Stimulated activated CD4-positive, alpha-beta T cell treated with anti-CD3 and anti-CD28 coated beads, TNF-alpha, amount 100 ng/mL, for 24 hours (primary cell): Measurements from ENCODE around the gene SCUBE1.

Source experiments
- DNase-seq, 3 experiments: peaks; one replicate each; pipeline ENCODE4 v3.0.0-alpha.2; 2020; ENCODE audit warnings: low read depth in 3 of 3

SCUBE1 gene

DNA sequence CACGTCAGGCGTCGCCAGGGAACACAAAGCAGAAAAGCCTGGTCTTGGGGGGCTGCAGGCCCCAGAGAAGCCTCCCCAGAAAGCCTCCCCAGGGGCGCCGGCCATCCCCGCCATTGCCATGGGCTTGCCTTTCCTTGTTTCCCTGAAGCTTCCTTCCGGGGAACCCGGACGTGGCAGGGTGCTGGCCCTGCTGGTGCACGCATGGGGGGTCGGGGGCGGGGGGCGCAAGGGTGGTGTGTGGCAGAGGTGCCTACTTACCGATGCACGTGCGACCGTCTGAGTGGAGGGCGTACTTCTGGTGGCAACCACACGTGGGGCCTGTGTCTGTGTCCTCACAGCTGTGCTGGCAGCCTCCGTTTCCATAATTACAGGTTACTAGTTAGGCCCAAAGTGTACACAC is 85.2 kb downstream of the SCUBE1 start:
- DNase-seq, result no peak

- no peak for DNase-seq
Measured at GRCh38 chr22:43257549-43257948, 85.6 kb downstream of the SCUBE1 start.

DNA sequence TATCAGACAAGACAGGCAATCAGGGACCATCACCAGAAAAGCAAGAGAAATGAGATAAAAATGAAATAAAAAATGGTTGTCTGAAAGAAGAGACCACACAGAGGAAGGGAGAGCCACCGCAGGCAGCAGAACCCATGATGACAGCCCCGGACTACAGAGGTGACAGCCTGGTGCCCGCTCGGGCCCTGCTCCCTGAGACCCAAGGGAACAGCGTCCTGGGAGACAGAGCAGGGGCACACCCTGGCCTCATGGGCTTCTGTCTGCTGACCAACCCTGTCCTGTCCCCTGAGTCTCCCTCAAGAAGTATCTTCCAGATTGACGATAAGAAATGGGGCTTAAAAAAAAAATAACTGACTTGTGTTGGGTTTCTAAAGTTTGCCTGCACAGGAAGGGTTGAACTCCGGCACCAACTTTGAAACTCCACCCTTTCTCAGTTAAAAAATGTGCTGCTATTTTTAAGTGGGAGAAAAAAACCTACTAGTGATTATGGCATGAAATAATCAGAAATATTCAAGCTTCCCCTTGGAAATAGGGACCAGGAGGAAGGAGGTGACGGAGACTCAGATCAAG is 86.1 kb downstream of the SCUBE1 start:
- no peak for DNase-seq

DNA sequence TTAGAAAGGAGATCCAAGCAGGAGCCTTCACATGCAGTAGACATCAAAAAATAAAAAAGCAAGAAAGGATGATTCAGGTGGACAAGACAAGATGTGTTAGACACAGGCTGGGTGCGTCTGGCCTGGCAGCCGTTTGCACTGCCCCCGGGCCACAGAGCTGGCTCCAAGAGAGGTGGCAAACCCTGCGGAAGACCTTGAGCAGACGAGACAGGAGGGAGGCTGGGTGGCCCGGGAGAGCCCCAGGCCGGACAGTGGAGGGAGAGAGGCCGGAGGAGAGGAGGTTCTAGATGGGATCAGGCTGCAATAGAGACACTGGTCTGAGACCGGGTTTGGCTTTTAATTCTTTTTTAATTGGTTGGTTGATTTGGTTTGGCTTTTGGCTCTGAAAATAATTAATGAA is 86.6 kb downstream of the SCUBE1 start:
- DNase-seq, result no peak

DNA sequence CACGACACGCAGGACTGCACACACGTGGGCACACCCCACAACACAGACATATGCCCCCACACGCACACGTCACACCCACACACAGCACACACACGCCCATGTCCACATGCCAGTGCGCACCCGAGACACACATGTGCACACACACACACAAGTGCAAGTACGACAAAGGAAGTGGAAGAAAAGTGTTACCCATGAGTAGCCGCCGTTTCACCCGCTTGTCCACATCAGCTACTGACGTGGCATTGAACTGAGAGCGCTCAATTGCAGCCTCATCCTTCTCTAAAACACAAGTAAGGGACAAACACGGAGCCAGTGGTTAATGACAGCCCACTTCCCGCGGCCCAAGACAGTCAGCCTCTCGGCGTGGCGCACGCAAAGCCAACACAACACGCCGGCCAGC is 87.9 kb downstream of the SCUBE1 start:
- no peak for DNase-seq

DNA sequence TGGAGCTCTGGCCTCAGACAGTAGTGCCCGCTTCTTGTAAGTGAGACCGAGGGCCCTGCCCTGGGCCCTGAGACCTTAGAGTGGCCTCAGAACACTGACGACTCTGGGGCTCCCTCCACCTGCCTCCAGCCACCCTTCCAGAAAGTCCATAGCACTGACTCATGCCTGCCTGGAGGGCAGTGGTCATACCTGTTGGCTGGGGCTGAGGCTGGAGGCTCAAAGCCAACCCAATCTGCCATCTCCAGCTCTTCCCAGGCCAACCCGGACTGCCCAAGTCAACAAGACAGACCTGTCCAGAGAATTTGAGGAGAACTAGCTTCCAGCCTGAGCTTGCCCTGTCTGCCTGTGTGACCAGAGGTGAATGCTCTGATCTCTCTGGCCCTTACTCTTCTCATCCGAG is 89.3 kb downstream of the SCUBE1 start:
- DNase-seq, result no peak

- no peak for DNase-seq
Measured at GRCh38 chr22:43252319-43252718, 90.9 kb downstream of the SCUBE1 start.

- DNase-seq, result no peak
Measured at GRCh38 chr22:43249789-43250471, 93.2 kb downstream of the SCUBE1 start.

DNA sequence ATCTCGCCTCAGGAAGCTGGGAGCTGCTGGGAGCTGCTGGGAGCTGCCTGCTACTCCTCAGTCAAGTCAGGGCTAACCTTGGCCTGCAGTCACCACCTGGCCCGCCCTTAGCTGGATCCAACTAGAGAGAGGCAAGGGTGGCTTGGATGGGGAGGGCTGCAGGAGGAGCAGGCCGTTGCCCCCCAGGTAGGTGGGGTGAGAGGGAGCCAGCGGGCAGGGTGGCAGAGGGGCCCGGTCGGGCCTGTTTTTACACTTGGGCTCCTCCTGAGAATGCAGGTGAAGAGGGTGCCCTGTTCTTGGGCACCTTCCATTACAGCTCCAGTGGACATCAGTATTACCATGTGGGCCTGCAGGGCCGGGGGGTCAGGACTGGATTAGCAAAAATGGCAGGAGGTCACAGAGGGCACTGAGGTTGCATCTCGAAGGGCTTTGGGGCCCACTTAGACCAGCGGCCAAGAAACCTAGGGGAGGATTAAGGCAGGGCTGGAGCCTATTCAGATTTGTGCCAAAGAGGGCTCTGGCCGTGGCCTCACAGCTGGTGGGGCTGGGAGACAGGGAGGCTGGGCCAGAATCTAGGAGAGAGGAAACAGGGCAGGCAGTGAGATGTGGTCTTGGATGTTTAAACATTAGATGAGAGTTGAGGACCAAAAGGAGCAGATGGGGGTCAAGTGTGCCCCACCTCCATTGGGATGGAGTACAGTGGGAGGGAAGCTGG is 95.5 kb downstream of the SCUBE1 start:
- no peak for DNase-seq

DNA sequence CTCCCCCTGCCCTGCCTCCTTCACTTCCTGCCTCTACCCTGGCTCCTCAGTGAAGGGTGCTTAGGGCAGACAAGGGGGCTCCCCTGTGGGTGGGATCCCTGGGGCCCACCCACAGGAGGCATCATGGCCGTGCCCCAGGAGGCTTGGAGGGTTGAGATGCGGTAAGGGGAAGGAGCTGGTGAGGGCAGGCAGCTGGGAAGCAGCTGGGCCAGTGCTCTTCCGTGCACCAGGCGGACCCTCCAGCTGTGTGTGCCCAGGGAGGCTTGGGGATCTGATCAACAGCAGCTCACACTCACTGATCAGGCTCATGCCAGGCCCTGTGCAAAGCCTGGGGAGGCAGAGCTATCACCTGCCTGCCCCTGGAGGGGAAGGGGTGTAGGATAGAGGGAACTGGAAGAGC is 97.0 kb downstream of the SCUBE1 start:
- DNase-seq, result no peak

- DNase-seq, result no peak
Measured at GRCh38 chr22:43245717-43246116, 97.5 kb downstream of the SCUBE1 start.

GRCh38 chr22:43244803-43245527 is 98.2 kb downstream of the SCUBE1 start:
- no peak for DNase-seq

- DNase-seq, result no peak
Measured at GRCh38 chr22:43244402-43244801, 98.8 kb downstream of the SCUBE1 start.

- DNase-seq, result no peak
Measured at GRCh38 chr22:43243324-43243723, 99.8 kb downstream of the SCUBE1 start.

- no peak for DNase-seq
Measured at GRCh38 chr22:43242627-43243026, 100.5 kb downstream of the SCUBE1 start.

GRCh38 chr22:43241699-43242386 is 101.3 kb downstream of the SCUBE1 start:
- DNase-seq, result no peak

- no peak for DNase-seq
Measured at GRCh38 chr22:43241138-43241597, 102.0 kb downstream of the SCUBE1 start.

- no peak for DNase-seq
Measured at GRCh38 chr22:43240614-43241013, 102.6 kb downstream of the SCUBE1 start.

DNA sequence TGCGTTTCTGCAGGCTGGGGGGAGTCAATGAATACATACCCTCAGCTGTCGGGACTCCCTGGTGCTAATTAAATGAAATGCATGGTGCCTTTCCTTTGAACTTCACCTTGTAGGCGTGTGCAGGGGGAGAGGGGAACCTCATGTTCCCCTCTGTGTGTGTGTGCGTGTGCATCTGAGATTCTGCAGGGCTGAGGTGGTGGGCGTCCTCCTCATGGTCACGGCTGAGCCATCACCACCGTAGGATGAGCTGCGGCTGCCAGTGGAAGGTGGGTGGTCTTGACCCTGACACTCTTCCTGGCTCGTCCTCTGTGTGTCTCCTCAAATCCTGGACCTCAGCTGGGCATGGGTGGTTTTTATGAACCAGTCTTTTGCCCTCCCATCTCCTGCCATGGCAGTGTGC is 103.2 kb downstream of the SCUBE1 start:
- no peak for DNase-seq

DNA sequence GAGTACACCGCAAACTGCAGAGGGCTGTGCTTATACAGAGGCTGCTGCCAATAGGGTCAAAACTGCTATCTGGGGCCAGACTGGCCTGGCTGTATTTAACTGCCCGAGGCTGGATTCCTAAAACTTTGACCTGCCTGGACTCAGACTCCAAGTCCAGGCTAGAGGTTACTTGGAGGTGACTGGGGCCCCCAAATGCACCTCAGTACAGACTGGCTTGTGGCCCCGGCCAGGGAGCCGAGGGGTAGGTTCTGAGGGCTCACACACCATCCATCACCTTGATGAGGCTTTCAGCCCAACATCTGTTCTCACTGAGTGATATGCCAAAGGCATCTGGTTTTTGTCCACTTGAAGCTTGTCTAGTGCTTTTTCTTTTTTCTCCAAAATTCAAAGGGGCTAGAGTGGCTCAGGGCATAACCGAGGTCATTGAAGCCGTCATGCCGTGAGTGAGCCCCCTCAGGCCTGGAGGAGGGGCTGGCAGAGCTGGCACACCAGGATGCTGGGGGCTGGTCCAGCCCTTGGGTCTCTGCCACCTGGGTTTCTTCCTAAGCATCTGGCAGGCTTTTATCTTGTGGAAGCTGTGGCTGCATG is 103.9 kb downstream of the SCUBE1 start:
- DNase-seq, result no peak

DNA sequence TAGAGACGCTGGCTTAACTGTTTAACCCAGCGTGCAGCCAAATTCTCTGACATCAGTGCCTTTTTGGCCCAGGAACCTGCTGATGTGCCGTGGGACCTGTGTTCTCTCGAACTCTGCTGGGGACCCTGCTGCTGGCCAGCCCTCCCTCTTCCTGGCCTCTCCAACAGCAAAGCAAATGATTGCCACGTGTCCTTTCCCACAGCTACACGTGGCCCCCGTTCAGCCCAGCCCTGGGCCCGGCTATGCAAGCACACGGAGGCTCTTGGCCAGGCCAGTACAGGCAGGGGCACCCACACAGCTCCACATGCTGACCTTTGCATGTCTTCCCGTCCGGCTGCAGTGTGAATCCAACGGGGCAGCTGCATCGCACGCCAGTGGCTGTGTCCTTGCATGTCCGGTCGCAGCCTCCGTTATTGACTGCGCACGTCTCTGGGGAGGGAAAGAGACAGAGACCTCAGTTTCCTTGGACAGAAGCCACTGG is 104.6 kb downstream of the SCUBE1 start:
- DNase-seq, result no peak
